Renal cortical epithelial cell (primary cell): ENCODE results near the gene ARG1. TPM values are rescaled to one million over a fixed set of nuclear protein-coding genes. Genes with fewer than 3 reads are reported as not detected.
"Not testable (repeated sequence)": the region's sequence is repeated elsewhere in the genome, so short reads cannot be mapped to it uniquely, and the experiment has no call there.

Experiments used
- DNase-seq: peaks from one replicate; pipeline ENCODE4 v3.0.0-alpha.2; 2011; ENCODE audit warnings: low read depth
- total RNA-seq: library from RNA; depleted of rRNA; stranded (reverse); fragments of >200 nt; gene quantifications from 2 replicates; pipeline ENCODE4 v1.2.3, GENCODE V29; 2014

The ARG1 gene
- total RNA-seq: not detected in 2 replicates

DNA sequence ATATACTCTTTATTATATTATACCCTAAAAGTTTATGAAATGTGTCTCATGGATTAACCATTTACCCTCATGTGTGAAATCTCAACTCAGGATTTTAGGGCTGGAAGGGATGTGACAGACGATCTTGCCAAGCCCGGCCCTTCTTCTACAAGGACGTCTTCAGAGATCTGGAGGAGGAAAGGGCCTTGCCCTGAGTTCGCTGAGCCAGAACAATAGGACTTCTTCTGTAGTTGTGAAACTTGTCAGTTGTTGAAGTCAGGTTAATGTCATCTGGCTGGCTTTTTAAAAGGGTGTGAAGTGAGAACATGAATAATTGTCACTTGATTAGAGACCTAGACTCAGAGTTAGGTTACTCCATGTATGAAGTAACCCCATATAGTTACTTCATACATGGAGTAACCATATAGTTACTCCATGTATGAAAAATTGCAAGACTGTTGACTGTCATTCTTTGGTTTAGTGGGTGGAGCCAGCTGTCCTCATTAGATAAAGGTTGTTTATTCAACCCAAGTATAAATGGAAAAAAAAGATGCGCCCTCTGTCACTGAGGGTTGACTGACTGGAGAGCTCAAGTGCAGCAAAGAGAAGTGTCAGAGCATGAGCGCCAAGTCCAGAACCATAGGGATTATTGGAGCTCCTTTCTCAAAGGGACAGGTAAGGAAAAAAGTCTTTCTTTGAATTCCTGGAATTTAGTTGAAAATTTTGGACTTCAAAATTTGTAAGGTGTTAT lies at the start of gene ARG1:
Gene ARG1, plus strand, starts transcription at position 541 of the 730 bp plus-strand sequence. Its CDS starts 57 bp downstream, at position 598.
- DNase-seq: no peak

DNA sequence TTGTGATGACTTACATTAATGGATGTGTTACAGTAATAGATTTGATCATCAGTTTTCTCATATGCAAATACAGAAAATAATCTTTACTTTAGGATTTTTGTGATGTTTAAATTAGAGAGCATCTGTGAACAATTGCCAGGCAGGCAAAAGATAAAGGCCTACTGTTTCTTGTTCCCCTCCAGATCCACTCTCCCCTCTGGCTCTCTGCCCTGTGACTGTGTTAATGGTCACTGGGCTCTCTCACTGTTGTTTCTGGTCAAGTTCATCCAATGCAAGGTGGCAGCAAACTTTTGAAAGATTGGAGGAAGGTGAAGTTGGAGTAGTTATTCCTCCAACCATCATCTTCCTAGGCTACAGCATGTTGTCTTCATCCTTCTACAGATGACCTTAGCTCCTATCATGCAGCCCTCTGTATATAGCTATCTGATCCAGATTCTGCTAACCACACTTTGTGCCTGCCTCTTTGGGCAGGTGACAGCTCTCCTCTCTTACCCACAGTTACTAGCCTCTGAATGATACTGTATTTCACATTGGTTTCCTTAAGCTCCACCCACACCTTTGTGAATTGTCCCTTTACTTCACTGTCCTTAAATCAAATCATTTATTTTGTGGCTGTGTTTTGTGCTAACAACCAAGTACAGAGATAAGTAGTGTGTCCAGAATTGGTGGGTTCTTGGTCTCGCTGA lies 48.9 kb upstream of the ARG1 start:
- DNase-seq: no peak

DNA sequence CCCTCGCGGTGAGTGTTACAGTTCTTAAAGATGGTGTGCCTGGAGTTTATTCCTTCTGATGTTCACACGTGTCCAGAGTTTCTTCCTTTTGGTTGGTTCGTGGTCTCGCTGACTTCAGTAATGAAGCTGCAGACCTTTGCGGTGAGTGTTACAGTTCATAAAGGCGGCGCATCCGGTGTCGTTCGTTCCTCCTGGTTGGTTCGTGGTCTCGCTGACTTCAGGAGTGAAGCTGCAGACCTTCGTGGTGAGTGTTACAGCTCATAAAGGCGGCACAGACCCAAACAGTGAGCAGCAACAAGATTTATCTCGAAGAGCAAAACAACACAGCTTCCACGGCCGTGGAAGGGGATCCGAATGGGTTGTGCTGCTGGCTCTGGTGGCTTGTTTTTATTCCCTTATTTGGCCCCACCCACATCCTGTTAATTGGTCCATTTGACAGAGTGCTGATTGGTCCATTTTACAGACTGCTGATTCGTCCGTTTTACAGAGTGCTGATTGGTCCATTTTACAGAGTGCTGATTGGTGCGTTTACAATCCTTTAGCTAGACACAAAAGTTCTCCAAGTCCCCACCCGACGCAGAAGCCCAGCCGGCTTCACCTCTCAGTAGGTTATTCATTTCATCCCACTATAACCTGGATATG lies 48.2 kb upstream of the ARG1 start:
- DNase-seq: no peak

DNA sequence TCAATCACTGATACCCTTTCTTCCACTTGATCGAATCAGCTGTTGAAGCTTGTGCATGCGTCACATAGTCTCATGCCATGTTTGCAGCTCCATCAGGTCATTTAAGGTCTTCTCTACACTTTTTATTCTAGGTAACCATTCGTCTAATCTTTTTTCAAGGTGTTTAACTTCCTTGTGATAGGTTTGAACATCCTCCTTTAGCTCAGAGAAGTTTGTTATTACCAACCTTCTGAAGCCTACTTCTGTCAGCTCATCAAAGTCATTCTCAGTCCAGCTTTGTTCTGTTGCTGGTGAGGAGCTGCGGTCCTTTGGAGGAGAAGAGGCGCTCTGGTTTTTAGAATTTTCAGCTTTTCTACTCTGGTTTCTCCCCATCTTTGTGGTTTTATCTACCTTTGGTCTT lies 42.1 kb upstream of the ARG1 start:
- DNase-seq: not testable (repeated sequence)

DNA sequence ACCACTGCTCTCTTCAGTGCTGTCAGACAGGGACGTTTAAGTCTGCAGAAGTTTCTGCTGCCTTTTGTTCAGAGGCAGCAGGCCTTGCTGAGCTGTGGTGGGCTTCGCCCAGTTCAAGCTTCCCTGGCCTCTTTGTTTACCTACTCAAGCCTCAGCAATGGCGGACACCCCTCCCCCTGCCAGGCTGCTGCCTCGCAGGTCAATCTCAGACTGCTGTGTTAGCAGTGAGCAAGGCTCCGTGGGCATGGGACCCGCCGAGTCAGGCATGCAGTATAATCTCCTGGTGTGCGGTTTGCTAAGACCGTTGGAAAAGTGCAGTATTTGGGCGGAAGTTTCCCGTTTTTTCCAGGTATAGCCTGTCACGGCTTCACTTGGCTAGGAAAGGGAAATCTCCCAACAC lies 41.3 kb upstream of the ARG1 start:
- not testable (repeated sequence) for DNase-seq

DNA sequence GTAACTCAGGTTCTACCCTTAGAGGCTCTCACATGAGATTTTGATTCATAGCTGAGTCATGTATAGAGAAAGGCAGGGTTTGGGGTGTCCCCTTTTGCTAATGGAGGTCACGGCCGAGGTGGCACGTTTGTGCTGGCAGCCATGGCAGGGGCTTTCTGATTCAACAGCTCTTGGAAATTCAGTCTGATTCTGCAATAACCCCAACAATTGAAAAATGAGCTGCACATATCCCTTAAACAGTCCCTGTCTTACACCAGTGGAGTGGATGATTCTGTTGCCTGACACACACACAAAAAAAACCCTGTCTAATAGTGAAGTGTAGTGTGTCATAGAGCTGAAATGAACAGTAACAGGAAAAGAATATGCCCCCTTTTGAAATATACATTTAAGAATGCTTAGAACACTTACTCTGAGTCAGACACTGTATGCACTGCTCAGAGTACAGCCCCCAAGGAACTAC lies 40.4 kb upstream of the ARG1 start:
- DNase-seq: no peak

DNA sequence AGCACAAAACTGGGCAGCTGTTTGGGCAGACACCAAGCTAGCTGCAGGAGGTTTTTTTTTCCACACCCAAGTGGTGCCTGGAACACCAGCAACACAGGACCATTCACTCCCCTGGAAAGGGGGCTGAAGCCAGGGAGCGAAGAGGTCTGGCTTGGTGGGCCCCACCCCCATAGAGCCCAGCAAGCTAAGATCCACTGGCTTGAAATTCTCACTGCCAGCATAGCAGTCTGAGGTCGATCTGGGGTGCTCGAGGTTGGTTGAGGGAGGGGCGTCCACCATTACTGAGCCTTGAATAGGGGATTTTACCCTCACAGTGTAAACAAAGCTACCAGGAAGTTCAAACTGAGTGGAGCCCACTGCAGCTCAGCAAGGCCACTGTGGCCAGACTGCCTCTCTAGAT lies 34.4 kb upstream of the ARG1 start:
- not testable (repeated sequence) for DNase-seq

DNA sequence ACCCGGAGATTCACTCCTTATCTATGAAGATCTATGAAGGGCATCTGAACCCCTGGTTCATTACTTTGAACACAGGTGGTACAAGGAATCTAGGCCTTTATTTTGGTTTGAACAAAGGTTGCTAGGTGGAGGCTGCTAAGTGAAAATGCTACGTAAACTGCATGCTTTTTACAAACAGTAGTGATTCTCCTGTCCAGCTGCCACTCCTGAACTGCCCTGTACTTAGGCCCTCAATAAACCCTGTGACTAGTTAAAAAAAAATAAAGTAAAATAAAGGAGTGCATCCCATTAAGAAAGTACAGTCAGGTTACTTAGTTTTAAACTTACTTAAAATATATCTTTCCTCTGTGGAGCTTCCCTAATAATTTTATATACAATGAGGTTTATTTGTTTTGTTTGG lies 27.7 kb upstream of the ARG1 start:
- no peak for DNase-seq

DNA sequence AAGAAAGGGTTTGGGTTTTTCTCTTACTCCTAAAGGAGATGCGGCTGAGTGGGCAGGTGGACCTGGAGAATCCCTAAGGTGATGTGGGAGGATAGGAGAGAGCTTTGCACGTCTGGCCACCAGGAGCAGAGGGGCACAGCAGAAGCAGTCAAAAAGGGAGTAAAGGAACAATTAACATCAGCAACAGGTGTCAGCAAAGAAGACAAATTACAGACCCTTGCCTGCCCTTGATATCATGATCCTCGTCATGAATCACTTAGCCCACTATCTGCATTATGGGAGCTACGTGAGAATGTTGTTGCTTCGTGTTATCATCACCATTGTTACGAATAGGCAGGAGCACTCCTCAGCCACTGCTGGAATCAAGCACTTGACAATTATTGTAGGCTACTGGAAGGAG lies 25.5 kb upstream of the ARG1 start:
- no peak for DNase-seq

DNA sequence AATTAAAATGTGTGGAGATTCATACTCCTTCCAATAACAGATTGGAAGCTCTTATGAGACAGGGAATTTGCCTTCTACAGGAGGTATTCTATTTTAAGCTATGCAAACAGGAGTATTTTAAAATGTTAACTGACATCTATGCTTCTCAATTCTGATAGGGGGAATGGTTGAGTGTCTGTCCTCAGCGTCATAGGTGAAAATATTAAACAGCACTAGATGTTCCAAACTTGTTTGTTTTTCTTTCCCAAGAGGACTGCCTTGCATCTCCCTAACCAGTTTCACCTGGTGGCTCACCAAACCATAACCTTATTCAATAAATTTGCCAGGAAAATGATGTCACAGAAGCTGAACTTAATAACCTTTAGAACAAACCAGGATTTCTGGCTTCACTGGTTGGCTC lies 24.6 kb upstream of the ARG1 start:
- no peak for DNase-seq

DNA sequence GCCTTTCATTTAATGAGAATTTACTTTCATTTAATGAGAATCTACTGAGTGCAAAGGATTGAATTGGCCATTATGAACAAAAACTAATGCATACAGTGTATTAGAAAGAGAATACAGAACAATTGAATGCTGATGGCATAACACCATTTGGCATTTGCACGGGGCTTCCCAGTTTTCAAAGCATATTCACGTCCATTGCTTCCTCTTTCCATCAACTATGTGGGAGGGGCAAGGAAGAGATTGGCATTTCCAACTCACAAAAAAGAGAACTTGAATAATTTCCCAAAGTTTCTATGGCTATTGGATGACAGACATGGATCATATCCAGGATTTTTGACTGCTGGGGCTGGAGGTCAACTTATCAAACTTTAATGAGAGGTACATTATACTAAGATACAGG lies 23.2 kb upstream of the ARG1 start:
- no peak for DNase-seq

DNA sequence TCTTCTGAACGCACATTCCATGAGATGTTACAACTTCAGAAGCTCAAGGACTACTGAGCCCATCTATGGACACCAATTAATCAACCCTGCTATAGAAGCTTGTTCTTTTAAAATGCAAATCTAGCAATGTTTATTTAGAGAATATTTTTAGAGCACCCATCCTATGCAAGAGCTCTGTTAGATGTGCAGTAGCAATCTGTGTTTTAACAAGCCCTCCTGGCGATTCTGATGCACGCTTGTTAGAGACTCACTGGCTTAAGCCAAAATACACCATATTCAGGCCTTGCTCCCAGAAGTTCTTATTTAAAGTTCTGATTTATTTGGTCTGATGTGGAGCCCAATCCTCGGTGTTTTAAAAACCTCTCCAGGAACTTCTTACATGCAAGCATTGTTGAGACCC lies 21.1 kb upstream of the ARG1 start:
- no peak for DNase-seq

DNA sequence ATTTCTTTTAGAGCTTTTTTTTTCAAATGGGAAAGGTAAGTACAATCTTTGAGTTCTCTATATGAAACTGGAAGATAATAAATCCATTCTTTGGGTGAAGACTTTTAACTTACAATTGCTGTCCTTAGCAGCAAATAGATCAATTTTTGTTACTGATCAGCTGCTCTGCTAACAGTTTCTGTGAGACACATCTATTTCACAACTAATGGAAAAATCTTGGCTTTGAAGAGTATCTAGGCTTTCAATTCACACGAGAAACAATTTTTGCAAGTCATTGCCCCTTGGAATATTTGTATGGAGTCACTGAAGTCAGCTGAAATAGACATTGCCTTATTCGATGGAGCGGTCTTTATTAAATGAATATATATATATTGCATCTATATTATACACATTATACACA lies 20.5 kb upstream of the ARG1 start:
- DNase-seq: no peak

DNA sequence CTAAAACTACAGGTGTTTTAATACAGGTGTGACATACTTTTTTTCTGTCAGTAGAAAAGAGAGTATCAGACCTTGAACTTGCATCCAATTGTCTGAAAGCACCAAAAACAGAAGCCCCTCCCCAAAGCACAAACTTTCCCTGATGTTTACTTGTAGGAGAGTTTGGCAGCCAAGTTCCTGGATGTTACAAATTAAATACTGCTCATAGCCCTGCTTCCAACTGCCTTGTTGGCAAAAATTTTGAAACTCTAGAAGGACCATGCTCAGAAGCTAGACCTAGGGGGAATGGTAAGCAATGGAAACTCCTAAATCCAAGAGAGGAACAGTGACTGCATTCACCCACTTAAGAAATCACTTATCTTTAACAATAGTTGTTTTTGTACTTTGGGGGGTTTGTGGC lies 17.0 kb upstream of the ARG1 start:
- DNase-seq: no peak

DNA sequence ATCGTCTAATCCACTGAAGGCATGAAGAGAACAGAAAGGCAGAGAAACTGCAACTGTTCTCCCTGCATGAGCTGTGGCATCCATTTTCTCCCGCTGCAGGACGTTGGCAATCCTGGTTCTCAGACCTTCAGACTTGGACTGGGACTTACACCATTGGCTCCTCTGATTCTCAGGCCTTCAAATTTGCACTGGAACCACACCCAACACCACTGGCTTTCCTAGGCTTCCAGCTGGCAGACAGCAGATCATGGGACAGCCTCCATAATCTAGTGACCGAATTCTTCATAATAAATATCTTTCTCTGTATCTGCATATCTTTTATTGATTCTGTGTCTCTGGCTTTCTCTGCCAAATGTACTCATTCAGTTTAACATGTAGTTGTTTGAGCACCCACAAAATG lies 14.1 kb upstream of the ARG1 start:
- no peak for DNase-seq

DNA sequence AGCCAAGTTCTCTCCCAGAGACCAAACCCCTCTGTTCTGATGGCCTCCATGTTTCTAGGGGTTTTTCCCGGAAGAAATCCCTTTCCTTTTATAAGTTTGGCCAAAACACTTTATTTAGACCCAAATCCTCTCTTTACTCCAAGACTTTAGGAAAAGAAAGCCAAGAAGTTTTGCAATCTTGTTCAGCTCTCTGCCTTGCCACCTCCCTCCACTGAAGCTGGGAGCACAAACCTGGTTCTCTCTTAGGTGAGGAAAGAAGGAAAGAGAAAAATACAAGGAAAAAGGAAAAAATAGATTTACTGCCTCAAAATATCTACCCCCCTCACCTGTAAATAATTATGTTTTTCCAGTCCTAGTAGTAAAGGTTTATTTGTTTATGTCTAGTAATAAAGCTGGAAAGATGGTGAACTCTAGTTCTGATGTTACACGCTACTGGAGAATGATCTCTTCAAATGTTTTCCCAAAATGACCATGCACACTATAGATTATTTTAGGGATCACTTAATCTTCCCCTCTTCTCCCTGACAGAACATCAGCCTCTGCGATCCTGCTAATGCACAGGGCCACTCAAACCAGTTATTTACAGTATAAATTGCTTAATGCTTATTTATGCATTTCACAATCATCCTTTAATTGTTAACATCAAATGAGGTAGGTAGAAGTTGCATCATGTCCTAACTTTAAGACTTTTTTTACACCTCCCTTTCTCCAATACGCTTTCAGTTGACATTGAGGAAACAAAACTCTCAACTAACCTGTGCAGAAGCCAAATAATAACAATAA lies 10.9 kb upstream of the ARG1 start:
- DNase-seq: peak; percentile 5

DNA sequence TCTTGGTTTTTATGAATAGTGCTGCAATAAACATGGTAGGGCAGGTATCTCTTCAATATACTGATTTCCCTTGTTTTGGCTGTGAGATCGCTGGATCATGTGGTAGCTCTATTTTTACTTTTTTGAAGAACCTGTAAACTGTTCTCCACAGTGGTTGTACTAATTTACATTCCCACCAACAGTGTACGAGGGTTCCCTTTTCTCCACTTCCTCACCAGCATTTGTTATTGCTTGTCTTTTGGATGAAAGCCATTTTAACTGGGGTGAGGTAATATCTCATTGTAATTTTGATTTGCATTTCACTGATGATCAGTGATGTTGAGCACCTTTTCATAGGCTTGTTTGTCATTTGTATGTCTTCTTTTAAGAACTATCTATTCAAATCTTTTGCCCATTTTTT lies 8.0 kb upstream of the ARG1 start:
- DNase-seq: no peak

DNA sequence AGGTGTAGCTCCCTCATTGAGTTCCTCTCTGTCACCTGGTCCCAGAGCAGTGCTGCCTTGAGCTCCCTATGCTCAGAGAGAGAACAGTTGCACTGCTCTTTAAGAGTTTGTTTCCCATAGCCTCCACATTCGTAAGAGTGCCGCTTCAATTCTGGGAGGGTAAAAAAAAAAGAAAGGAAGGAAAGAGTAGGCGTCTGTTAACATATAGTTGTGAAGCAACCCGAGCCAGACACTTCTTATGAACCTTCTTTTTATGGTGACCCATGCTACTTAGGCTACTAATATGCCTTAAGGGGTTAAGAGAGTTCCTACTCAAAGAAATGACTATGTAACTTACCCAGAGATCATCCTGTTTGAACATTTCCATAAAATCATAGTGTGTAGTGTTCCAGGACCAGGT lies 4.3 kb upstream of the ARG1 start:
- DNase-seq: no peak

DNA sequence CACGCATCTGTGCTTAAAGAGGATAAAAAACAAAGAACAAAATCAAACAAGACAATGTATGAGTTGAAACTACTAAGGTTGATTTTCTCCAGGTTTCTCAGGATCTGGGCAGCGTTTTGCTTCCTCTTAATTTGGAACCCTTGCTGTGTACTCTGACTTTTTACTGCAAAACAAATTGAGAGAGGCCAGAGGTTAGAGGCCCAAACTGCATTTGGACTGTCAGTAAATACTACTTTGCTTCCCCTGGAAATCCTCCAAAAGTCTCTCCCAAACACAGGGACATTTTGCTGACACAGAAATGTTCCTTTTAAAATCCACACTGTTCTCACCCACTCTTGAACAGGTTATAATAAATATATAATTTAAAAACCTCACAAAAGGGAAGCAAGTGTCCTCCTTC lies 1.1 kb downstream of the ARG1 start:
- no peak for DNase-seq

DNA sequence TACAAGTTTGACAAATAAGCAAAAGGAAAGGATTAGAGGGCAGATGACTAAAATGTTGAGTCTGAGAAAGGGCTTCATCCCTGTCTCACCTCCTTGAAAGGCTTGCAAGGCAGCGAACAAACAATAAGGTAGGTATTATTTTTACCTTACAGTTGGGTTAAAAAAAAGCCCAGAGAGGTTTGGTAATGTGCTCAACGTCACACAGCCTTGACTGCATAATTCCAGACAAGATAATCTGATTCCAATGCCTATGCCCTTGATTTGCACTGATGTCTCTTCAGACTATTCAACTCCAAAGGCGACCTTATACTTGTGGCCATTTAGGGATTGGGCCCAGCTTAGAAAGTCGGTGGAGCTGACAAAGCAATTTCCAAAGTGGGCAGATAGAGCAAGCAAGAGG lies 1.7 kb downstream of the ARG1 start:
- no peak for DNase-seq

DNA sequence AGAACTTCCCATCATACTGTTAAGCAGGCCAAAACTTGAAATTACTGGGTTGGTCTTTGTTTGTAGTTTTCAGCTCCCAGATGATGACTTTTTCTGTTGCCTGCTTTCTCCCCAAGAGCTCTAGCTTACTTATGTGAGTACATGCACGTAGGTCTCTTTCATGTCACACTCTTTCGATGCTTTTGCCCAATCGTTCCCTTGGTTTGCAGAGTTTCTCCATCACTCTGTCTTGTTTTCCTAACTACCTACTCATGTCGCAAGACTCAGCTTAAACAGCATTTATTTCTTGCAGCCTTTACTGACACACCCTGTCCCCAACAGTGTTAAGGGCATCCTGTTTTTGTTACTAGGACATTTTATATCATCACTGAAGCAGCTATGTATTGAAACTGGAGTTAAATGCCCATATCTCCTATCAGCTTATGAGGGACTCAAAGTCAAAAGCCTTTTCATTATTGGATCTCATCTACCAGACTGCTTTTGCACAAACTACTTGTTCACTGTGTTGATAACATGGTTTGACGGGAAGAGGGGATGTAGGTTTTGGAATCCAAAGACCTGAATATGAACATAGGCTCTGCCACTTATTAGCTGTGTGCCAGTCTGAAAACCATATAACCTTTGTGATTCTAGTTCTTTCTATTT lies 2.9 kb downstream of the ARG1 start:
- DNase-seq: no peak

DNA sequence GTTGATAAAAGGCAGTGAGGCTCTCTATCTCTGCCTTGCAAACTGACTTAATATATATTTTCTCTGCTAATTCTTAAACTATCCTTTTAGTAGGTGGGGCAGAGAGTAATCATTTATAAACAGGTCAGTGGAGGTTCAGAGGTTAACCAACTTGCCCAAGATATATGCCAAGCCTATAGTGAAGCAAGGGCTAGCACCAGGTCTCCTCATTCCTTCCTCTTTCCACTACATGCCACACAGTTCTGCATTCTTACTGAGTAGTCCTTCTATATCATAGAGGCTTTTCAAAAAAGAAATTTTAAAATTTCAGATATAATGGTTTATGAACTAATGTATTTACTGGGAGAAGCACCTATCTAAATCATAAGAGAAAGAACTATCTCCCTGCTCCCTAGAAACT lies 8.5 kb downstream of the ARG1 start:
- DNase-seq: no peak
